ENCODE results near the gene PDE4B. TPM values are rescaled to one million over a fixed set of nuclear protein-coding genes. Genes with fewer than 3 reads are reported as not detected.

The PDE4B gene
- polyA plus RNA-seq, 1 donor (not counting 4 experiments of a cell fraction or from before 2014, with no cell fraction given), result 0.29 TPM

DNA sequence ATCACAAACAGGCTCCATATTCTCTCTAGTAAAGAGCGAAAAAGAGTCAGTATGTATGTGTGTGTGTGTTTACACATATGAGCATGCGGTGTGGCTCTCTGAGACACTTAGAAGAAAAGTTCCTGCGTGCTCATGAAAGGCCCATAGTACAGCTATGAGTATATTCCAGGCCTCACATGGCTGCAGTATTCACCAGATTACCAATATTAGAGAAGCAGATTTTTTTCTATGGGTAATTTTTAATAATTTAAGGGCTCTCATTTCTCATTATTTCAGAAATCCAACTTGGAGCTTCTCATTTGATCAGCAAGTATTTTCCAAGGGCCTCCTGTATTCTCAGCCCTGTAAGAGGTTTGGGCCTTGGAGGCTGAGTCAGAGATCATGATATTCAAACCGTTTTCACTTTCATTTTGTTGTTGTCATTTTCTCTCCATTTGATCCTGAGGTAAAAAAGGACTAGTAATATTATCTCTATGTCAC lies 508.3 kb downstream of the PDE4B start:
- Histone ChIP-seq H3K4me3 (ENCODE audit: control insufficient read depth in 2 of 3, extremely low read depth in 1 of 3, insufficient read depth in 2 of 3, low read depth in 1 of 3, low read length in 3 of 3) (peak overlapping the region in 1 of 3 experiments; percentile 7), H4K20me1 (ENCODE audit: control insufficient read depth, extremely low read depth, insufficient read depth, low read length) (no peaks in the 10 kb centered on the region), H3K4me2 (ENCODE audit: control insufficient read depth, extremely low read depth, insufficient read depth, low read depth, low read length) (peak overlapping the region; percentile 75), H3K9me3 (ENCODE audit: control insufficient read depth, low read depth, low read length) (no peaks in the 10 kb centered on the region), H3K27me3 (ENCODE audit: control insufficient read depth, extremely low read depth, insufficient read depth, low read length) (no peaks in the 10 kb centered on the region), H2AFZ (ENCODE audit: control insufficient read depth, low read length) (peak overlapping the region; percentile 82), H3K27ac (ENCODE audit: control insufficient read depth, insufficient read depth, low read length) (no peak overlapping the region), H3K79me2 (ENCODE audit: control insufficient read depth, insufficient read depth, low read length) (no peaks in the 10 kb centered on the region), H3K4me1 (ENCODE audit: control insufficient read depth, extremely low read depth, insufficient read depth, low read length) (peaks cover 6% of the 10 kb centered on the region), H3K9ac (ENCODE audit: control insufficient read depth, extremely low read depth, insufficient read depth, low read length) (no peak overlapping the region), H3K36me3 (ENCODE audit: control insufficient read depth in 2 of 2, extremely low read depth in 1 of 2, insufficient read depth in 2 of 2, low read length in 2 of 2) (no peaks in the 10 kb centered on the region), H3K9me1 (ENCODE audit: control insufficient read depth, extremely low read depth, insufficient read depth, low read length) (no peaks in the 10 kb centered on the region)
- DNase-seq (ENCODE audit: low read depth, low spot score) (no peak), FAIRE-seq (peak; percentile 44)
- TF ChIP-seq, protein P1, sequence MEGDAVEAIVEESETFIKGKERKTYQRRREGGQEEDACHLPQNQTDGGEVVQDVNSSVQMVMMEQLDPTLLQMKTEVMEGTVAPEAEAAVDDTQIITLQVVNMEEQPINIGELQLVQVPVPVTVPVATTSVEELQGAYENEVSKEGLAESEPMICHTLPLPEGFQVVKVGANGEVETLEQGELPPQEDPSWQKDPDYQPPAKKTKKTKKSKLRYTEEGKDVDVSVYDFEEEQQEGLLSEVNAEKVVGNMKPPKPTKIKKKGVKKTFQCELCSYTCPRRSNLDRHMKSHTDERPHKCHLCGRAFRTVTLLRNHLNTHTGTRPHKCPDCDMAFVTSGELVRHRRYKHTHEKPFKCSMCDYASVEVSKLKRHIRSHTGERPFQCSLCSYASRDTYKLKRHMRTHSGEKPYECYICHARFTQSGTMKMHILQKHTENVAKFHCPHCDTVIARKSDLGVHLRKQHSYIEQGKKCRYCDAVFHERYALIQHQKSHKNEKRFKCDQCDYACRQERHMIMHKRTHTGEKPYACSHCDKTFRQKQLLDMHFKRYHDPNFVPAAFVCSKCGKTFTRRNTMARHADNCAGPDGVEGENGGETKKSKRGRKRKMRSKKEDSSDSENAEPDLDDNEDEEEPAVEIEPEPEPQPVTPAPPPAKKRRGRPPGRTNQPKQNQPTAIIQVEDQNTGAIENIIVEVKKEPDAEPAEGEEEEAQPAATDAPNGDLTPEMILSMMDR (optimal IDR thresholded peaks at IDR 0.05 in 1 of 3, IDR thresholded peaks at IDR 0.05 in 1 of 3, conservative IDR thresholded peaks at IDR 0.05 in 1 of 3; ENCODE audit: extremely low read depth in 1 of 3, insufficient read depth in 2 of 3, low read length in 3 of 3), result no peak
- no peak for TF ChIP-seq EZH2 (IDR thresholded peaks at IDR 0.05; ENCODE audit: low read length)
- dilution Hi-C loops (cut with MboI; ENCODE audit: extremely low pct_ligation_motif_present, low sequenced_read_pairs), result no loop called here

DNA sequence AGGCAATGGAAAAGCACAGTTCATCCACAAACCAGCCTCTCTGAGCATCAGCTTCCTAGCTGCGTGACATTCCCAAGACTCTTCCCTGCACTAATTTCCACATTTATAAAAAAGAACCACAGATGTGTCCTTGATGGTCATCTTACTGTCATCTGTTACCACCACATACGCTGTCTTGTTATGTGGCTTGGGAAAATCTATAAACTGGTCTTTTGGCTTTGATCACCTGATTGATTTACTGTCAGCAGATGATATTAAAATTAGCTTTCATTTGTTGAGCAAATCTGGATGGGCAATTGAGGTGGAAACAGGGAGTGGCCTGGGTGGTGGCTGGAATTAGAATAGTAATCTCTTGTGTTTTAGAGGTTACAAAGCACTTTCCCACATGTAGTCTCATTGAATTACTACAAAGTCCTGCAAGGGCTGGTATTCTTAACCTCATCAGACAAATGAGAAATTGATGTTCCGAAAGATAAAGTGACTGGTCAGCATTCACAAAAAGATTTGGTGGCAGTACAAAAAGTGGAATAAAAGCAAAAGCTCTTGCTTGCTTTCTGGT lies 509.6 kb downstream of the PDE4B start:
- FAIRE-seq (no peak), DNase-seq (ENCODE audit: low read depth, low spot score) (no peak)
- Histone ChIP-seq H3K4me2 (ENCODE audit: control insufficient read depth, extremely low read depth, insufficient read depth, low read depth, low read length) (no peak overlapping the region), H3K27me3 (ENCODE audit: control insufficient read depth, extremely low read depth, insufficient read depth, low read length) (no peaks in the 10 kb centered on the region), H3K9ac (ENCODE audit: control insufficient read depth, extremely low read depth, insufficient read depth, low read length) (no peak overlapping the region), H3K27ac (ENCODE audit: control insufficient read depth, insufficient read depth, low read length) (no peak overlapping the region), H3K4me3 (ENCODE audit: control insufficient read depth in 2 of 3, extremely low read depth in 1 of 3, insufficient read depth in 2 of 3, low read depth in 1 of 3, low read length in 3 of 3) (no peak overlapping the region), H3K79me2 (ENCODE audit: control insufficient read depth, insufficient read depth, low read length) (no peaks in the 10 kb centered on the region), H3K36me3 (ENCODE audit: control insufficient read depth in 2 of 2, extremely low read depth in 1 of 2, insufficient read depth in 2 of 2, low read length in 2 of 2) (no peaks in the 10 kb centered on the region), H3K4me1 (ENCODE audit: control insufficient read depth, extremely low read depth, insufficient read depth, low read length) (peaks cover 6% of the 10 kb centered on the region), H4K20me1 (ENCODE audit: control insufficient read depth, extremely low read depth, insufficient read depth, low read length) (no peaks in the 10 kb centered on the region), H3K9me1 (ENCODE audit: control insufficient read depth, extremely low read depth, insufficient read depth, low read length) (no peaks in the 10 kb centered on the region), H3K9me3 (ENCODE audit: control insufficient read depth, low read depth, low read length) (no peaks in the 10 kb centered on the region), H2AFZ (ENCODE audit: control insufficient read depth, low read length) (no peak overlapping the region)
- no peak for TF ChIP-seq EZH2 (IDR thresholded peaks at IDR 0.05; ENCODE audit: low read length)
- TF ChIP-seq, protein P1 (optimal IDR thresholded peaks at IDR 0.05 in 1 of 3, IDR thresholded peaks at IDR 0.05 in 1 of 3, conservative IDR thresholded peaks at IDR 0.05 in 1 of 3; ENCODE audit: extremely low read depth in 1 of 3, insufficient read depth in 2 of 3, low read length in 3 of 3), result no peak
- dilution Hi-C loops (cut with MboI; ENCODE audit: extremely low pct_ligation_motif_present, low sequenced_read_pairs), result no loop called here

All from keratinocyte (primary cell).